Erythroblast (primary cell): ENCODE measurements around the gene CUX1.
"Not testable (repeated sequence)": the region's sequence is repeated elsewhere in the genome, so short reads cannot be mapped to it uniquely, and the experiment has no call there.

Experiments used
- GATA1 ChIP-seq: IDR thresholded peaks from 2 replicates; pipeline ENCODE4 v1.6.1; 2011; ENCODE audit warnings: low read depth, mild to moderate bottlenecking, control low read depth, low read length, moderate library complexity
- POLR2A ChIP-seq: IDR thresholded peaks from 2 replicates; pipeline ENCODE4 v1.6.1; 2011; ENCODE audit warnings: mild to moderate bottlenecking, low read length

GRCh38 chr7:102327183-102327582, 509.8 kb downstream of the CUX1 start:
- TF ChIP-seq POLR2A, GATA1: not testable (repeated sequence)
